DND-41 (cell line): ENCODE measurements around the gene DOCK7.

Source experiments
- CTCF ChIP-seq: IDR thresholded peaks from 2 replicates; pipeline ENCODE4 v1.5.1; 2012; ENCODE audit warnings: borderline replicate concordance, low read length, moderate library complexity, mild to moderate bottlenecking; ENCODE audit not compliant: poor library complexity, severe bottlenecking; ENCODE audit errors: extremely low read depth
- EZH2 ChIP-seq: IDR thresholded peaks from 3 replicates; pipeline ENCODE4 v1.6.1; 2012; ENCODE audit warnings: borderline replicate concordance, low read depth, mild to moderate bottlenecking, moderate library complexity, low read length, inconsistent platforms; ENCODE audit not compliant: severe bottlenecking

DNA sequence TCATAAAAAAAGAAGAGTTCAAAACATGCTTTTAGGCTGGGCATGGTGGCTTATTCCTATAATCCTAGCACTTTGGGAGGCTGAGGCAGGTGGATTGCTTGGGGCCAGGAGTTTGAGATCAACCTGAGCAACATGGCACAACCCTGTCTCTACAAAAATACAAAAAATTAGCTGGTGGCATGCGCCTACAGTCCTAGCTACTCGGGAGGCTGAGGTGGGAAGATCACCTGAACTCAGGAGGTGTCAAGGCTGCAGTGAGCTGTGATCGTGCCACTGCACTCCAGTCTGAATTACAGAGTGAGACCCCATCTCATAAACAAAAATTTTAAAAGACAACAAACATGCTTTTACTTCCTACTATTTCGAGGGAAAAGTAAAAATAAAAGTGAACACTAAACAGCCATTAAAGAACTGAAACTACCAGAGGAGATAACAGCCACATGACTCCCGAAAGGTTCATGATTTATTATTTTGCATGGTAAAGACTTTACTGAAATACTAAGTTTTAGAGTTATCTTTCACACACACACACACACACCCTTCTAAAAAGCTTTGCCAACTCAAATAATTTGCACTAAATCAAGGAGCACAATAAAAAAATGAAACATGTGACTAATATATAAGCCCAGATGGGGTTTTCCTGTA, 203.2 kb downstream of the DOCK7 start:
- TF ChIP-seq CTCF (no peak), EZH2 (no peak)
